Calu3 (cell line): ENCODE measurements around the gene TOR3A. TPM values are rescaled to one million over a fixed set of nuclear protein-coding genes. Genes with fewer than 3 reads are reported as not detected.

Source experiments
- BruUV-seq: library from RNA; stranded (reverse); fragments of 400-500 nt; replicated peaks from 2 replicates; lab custom pipeline; 2021; lab: Mats Ljungman, UMichigan
- CTCF ChIA-PET: fragments of 300-600 bp; sonication (Branson Sonifier 250); formaldehyde crosslinking; loops from one replicate; lab custom pipeline; 2022; ENCODE audit warnings: antibody characterized with exemption; lab: Charles Lee
- DNase-seq: peaks from one replicate; pipeline ENCODE4 v3.0.0; 2022
- H3K27ac Mint-ChIP-seq: one replicate; pipeline ENCODE4 v1.8.0; 2022; ENCODE audit warnings: mixed read lengths; ENCODE audit not compliant: unreplicated experiment
- H3K27me3 Mint-ChIP-seq: one replicate; pipeline ENCODE4 v1.8.0; 2022; ENCODE audit warnings: mixed read lengths; ENCODE audit not compliant: unreplicated experiment
- H3K36me3 Mint-ChIP-seq: one replicate; pipeline ENCODE4 v1.8.0; 2022; ENCODE audit warnings: mild to moderate bottlenecking, moderate library complexity, mixed read lengths; ENCODE audit not compliant: insufficient read depth, unreplicated experiment
- H3K4me1 Mint-ChIP-seq: one replicate; pipeline ENCODE4 v1.8.0; 2022; ENCODE audit warnings: mild to moderate bottlenecking, low read depth, mixed read lengths; ENCODE audit not compliant: unreplicated experiment
- H3K4me3 Mint-ChIP-seq: one replicate; pipeline ENCODE4 v1.8.0; 2022; ENCODE audit warnings: mild to moderate bottlenecking, low read depth, moderate library complexity, mixed read lengths; ENCODE audit not compliant: unreplicated experiment
- H3K9me3 Mint-ChIP-seq: one replicate; pipeline ENCODE4 v1.8.0; 2022; ENCODE audit warnings: low read depth, mixed read lengths; ENCODE audit not compliant: unreplicated experiment
- CTCF ChIP-seq: fragments of 200-600 bp; IDR thresholded peaks from one replicate; pipeline ENCODE4 v1.8.0; 2022; ENCODE audit warnings: antibody characterized with exemption; ENCODE audit not compliant: unreplicated experiment
- intact Hi-C: fragments of 100-400 bp; cut with micrococcal nuclease; formaldehyde crosslinking; loops from one replicate; pipeline ENCODE4 v1.10.0; 2022; ENCODE audit not compliant: unreplicated experiment
- total RNA-seq: library from RNA; stranded (reverse); gene quantifications from 2 replicates; pipeline ENCODE4 v1.2.3, GENCODE V29; 2022

The TOR3A gene
- total RNA-seq, 1 experiment from 2014 or later = 38.8 TPM

- CTCF ChIA-PET = no interaction called here
- TF ChIP-seq CTCF = no peak
- no peak overlapping the region for H3K27ac Mint-ChIP-seq
Measured at GRCh38 chr1:179103999-179104398, 22.1 kb downstream of the TOR3A start.

GRCh38 chr1:179104611-179105250, 22.9 kb downstream of the TOR3A start:
- no peaks in the 10 kb centered on the region for H3K27me3 Mint-ChIP-seq
- no peak overlapping the region for H3K4me3 Mint-ChIP-seq
- no peak overlapping the region for H3K27ac Mint-ChIP-seq
- intact Hi-C loops = no loop called here
- H3K9me3 Mint-ChIP-seq = no peaks in the 10 kb centered on the region
- no peak for DNase-seq
- BruUV-seq = no TSS peak
- no peak for TF ChIP-seq CTCF
- no peaks in the 10 kb centered on the region for H3K4me1 Mint-ChIP-seq
- CTCF ChIA-PET = interaction anchor here (0.8 kb wide), 1 partner anchor 23 kb away, joined by 4 read pairs; the partner anchor contains the start of gene TOR3A
- H3K36me3 Mint-ChIP-seq = peaks cover 38% of the 10 kb centered on the region

More at GRCh38 chr1:179103999-179104398, 22.1 kb downstream of the TOR3A start:
- intact Hi-C loops = no loop called here
- Mint-ChIP-seq H3K4me1 (no peaks in the 10 kb centered on the region), H3K4me3 (no peak overlapping the region), H3K36me3 (peaks cover 32% of the 10 kb centered on the region), H3K9me3 (no peaks in the 10 kb centered on the region), H3K27me3 (no peaks in the 10 kb centered on the region)
- DNase-seq = no peak
- BruUV-seq = no TSS peak

- H3K27me3 Mint-ChIP-seq = no peaks in the 10 kb centered on the region
- no peak overlapping the region for H3K27ac Mint-ChIP-seq
- no peak for DNase-seq
- no peaks in the 10 kb centered on the region for H3K4me1 Mint-ChIP-seq
- TF ChIP-seq CTCF = peak; percentile 51
- CTCF ChIA-PET = interaction anchor here (0.8 to 1.2 kb wide), 4 partner anchors 23 to 850 kb away, joined by 3 to 4 read pairs (median 3); partner anchors contain the start of gene TOR3A
- no peak overlapping the region for H3K4me3 Mint-ChIP-seq
- H3K36me3 Mint-ChIP-seq = peaks cover 45% of the 10 kb centered on the region
- no peaks in the 10 kb centered on the region for H3K9me3 Mint-ChIP-seq
- intact Hi-C loops = no loop called here
- BruUV-seq = no TSS peak
Measured at GRCh38 chr1:179105393-179105792, 23.5 kb downstream of the TOR3A start.

GRCh38 chr1:179107706-179108629, 26.1 kb downstream of the TOR3A start:
- DNase-seq = no peak
- intact Hi-C loops = no loop called here
- no peaks in the 10 kb centered on the region for H3K27me3 Mint-ChIP-seq
- CTCF ChIA-PET = no interaction called here
- no peaks in the 10 kb centered on the region for H3K9me3 Mint-ChIP-seq
- TF ChIP-seq CTCF = no peak
- H3K4me3 Mint-ChIP-seq = no peak overlapping the region
- no TSS peak for BruUV-seq
- no peaks in the 10 kb centered on the region for H3K4me1 Mint-ChIP-seq
- peaks cover 44% of the 10 kb centered on the region for H3K36me3 Mint-ChIP-seq
- peak overlapping the region; percentile 10 for H3K27ac Mint-ChIP-seq
